ENCODE measurements around the gene CCDC70.

The CCDC70 gene

DNA sequence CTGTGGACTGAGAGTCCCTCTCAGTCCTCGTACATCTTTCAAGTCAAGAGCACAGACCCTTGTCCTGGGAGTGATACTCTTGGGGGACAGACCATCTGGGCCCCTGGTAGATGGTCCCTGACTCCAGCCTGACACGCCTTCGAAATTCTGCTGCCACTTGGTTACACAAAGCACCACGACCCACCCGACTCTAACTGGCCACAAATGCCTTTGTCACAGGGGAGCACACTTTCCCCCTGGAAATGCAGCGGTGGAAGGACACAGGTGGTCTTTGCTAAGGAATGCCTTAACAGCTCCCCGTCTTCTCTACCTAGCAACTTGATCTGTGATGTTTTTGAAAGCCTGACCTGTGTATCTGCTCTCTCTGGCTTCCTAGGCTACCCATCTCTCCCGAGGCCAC is 44.1 kb upstream of the CCDC70 start:
- TF ChIP-seq TOX (CRISPR knock-in tag; IDR thresholded peaks at IDR 0.05; ENCODE audit: borderline replicate concordance) (no peak), ARNTL (CRISPR knock-in tag; IDR thresholded peaks at IDR 0.05; ENCODE audit: borderline replicate concordance, low read depth) (no peak), ZC3H10 (CRISPR knock-in tag; IDR thresholded peaks at IDR 0.05) (no peak)
- no peak for ATAC-seq

DNA sequence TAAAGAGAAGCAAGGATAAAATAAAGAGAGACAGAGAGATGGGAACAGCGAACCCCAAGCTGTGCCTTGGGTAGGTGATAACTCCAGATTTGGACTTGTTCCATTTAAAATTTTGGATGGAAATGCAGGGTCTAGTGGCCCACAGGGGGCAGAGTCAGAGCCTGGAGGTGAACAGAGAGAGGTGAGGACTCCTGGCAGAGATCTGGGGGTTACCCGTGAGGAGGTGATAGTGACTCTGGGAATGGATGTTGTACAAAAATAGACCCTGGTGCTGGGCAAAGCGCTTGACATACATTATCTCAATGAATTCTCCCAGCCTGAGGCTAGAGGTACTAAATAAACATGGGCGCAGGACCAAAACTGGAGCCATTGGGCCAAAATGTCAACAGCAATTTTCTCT is 43.5 kb upstream of the CCDC70 start:
- no peak for ATAC-seq

DNA sequence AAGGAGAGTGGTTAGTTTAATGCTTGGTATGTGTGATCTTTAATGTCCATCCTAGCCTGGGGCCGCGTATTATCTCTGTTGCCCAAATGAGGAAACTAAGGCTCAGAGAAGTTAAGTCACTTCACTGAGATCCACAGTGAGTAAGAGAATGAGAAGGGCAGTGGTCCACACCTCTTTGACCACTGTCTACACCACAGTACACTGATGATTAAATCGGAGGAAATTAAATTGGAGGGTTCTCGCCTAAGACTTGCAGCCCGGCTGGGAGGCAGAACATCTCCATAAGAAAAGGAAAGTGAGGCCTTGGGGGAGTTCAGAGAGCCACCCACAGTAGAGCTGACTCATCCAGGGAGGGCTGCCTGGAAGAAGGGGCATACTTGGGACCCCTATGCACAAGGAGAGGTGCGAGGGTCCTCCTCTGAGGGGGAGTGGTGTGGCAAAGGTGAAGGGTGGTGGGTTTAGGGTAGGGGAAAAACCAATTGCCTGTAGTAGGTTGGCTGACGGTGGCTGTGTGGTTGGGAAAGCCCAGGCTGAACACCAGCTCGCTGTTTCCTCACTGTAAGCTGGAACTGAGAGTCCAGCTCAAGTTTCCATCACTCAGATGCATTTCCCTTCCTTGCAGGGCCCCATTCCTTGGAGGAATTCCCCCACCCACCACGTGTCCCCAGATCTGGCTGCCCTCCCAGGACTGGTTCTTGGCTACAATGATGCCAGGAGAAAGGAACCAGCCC is 42.8 kb upstream of the CCDC70 start:
- TF ChIP-seq TCF4 (CRISPR knock-in tag; IDR thresholded peaks at IDR 0.05; ENCODE audit: borderline replicate concordance), result no peak
- peak; percentile 24; the same call in 2 of the 3 replicates for ATAC-seq

More for the DNA sequence above, 43.5 kb upstream of the CCDC70 start:
- TF ChIP-seq TOX (CRISPR knock-in tag; IDR thresholded peaks at IDR 0.05; ENCODE audit: borderline replicate concordance) (no peak), ESRRG (CRISPR knock-in tag; IDR thresholded peaks at IDR 0.05) (no peak), ZC3H10 (CRISPR knock-in tag; IDR thresholded peaks at IDR 0.05) (no peak), ZNF8 (CRISPR knock-in tag; IDR thresholded peaks at IDR 0.05) (no peak), RARB (CRISPR knock-in tag; IDR thresholded peaks at IDR 0.05) (no peak), SNAI2 (CRISPR knock-in tag; IDR thresholded peaks at IDR 0.05) (no peak), BACH2 (CRISPR knock-in tag; IDR thresholded peaks at IDR 0.05; ENCODE audit: borderline replicate concordance) (no peak), ISL1 (CRISPR knock-in tag; IDR thresholded peaks at IDR 0.05) (no peak), TCF4 (CRISPR knock-in tag; IDR thresholded peaks at IDR 0.05; ENCODE audit: borderline replicate concordance) (no peak), ZNF70 (CRISPR knock-in tag; IDR thresholded peaks at IDR 0.05) (no peak), PPARA (CRISPR knock-in tag; IDR thresholded peaks at IDR 0.05; ENCODE audit: borderline replicate concordance) (no peak), OSR1 (CRISPR knock-in tag; IDR thresholded peaks at IDR 0.05) (no peak), ARNTL (CRISPR knock-in tag; IDR thresholded peaks at IDR 0.05; ENCODE audit: borderline replicate concordance, low read depth) (no peak), ZNF565 (CRISPR knock-in tag; conservative IDR thresholded peaks at IDR 0.05; ENCODE audit: low read depth) (no peak)
- TF ChIP-seq, protein P1, sequence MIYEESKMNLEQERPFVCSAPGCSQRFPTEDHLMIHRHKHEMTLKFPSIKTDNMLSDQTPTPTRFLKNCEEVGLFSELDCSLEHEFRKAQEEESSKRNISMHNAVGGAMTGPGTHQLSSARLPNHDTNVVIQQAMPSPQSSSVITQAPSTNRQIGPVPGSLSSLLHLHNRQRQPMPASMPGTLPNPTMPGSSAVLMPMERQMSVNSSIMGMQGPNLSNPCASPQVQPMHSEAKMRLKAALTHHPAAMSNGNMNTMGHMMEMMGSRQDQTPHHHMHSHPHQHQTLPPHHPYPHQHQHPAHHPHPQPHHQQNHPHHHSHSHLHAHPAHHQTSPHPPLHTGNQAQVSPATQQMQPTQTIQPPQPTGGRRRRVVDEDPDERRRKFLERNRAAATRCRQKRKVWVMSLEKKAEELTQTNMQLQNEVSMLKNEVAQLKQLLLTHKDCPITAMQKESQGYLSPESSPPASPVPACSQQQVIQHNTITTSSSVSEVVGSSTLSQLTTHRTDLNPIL (CRISPR knock-in tag; IDR thresholded peaks at IDR 0.05; ENCODE audit: low read depth), result no peak

DNA sequence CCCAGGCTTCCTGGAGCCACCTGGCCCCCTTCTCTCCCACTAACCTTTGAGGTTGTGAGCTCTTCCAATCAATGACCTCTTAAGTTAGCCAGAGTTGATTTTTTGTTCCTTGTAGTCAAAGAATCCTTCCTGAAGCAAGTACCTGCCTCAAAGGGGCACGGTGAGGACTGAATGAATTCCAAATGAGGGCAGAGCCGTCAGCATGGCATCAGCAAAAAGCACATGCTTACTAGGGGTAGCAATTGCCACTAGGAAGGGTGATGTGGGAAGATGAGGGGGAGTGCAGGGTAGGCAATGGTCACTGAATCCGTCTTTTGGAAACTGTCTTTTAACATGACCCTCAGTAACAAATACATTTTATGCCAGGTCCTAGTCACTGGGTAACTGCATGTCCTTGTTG is 42.2 kb upstream of the CCDC70 start:
- ATAC-seq, result no peak
- TF ChIP-seq CSDC2 (CRISPR knock-in tag; IDR thresholded peaks at IDR 0.05) (no peak), TCF4 (CRISPR knock-in tag; IDR thresholded peaks at IDR 0.05; ENCODE audit: borderline replicate concordance) (no peak), TOX (CRISPR knock-in tag; IDR thresholded peaks at IDR 0.05; ENCODE audit: borderline replicate concordance) (no peak), ESRRG (CRISPR knock-in tag; IDR thresholded peaks at IDR 0.05) (no peak), ZC3H10 (CRISPR knock-in tag; IDR thresholded peaks at IDR 0.05) (no peak), GLIS3 (CRISPR knock-in tag; IDR thresholded peaks at IDR 0.05) (no peak), ZNF70 (CRISPR knock-in tag; IDR thresholded peaks at IDR 0.05) (no peak), RARB (CRISPR knock-in tag; IDR thresholded peaks at IDR 0.05) (no peak), SNAI2 (CRISPR knock-in tag; IDR thresholded peaks at IDR 0.05) (no peak), ARNTL (CRISPR knock-in tag; IDR thresholded peaks at IDR 0.05; ENCODE audit: borderline replicate concordance, low read depth) (no peak), ZFP3 (CRISPR knock-in tag; IDR thresholded peaks at IDR 0.05) (no peak)
- TF ChIP-seq, protein P2, sequence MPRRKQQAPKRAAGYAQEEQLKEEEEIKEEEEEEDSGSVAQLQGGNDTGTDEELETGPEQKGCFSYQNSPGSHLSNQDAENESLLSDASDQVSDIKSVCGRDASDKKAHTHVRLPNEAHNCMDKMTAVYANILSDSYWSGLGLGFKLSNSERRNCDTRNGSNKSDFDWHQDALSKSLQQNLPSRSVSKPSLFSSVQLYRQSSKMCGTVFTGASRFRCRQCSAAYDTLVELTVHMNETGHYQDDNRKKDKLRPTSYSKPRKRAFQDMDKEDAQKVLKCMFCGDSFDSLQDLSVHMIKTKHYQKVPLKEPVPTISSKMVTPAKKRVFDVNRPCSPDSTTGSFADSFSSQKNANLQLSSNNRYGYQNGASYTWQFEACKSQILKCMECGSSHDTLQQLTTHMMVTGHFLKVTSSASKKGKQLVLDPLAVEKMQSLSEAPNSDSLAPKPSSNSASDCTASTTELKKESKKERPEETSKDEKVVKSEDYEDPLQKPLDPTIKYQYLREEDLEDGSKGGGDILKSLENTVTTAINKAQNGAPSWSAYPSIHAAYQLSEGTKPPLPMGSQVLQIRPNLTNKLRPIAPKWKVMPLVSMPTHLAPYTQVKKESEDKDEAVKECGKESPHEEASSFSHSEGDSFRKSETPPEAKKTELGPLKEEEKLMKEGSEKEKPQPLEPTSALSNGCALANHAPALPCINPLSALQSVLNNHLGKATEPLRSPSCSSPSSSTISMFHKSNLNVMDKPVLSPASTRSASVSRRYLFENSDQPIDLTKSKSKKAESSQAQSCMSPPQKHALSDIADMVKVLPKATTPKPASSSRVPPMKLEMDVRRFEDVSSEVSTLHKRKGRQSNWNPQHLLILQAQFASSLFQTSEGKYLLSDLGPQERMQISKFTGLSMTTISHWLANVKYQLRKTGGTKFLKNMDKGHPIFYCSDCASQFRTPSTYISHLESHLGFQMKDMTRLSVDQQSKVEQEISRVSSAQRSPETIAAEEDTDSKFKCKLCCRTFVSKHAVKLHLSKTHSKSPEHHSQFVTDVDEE (CRISPR knock-in tag; IDR thresholded peaks at IDR 0.05), result no peak
- TF ChIP-seq, protein P1 (CRISPR knock-in tag; IDR thresholded peaks at IDR 0.05; ENCODE audit: low read depth), result no peak
- TF ChIP-seq, protein P3, sequence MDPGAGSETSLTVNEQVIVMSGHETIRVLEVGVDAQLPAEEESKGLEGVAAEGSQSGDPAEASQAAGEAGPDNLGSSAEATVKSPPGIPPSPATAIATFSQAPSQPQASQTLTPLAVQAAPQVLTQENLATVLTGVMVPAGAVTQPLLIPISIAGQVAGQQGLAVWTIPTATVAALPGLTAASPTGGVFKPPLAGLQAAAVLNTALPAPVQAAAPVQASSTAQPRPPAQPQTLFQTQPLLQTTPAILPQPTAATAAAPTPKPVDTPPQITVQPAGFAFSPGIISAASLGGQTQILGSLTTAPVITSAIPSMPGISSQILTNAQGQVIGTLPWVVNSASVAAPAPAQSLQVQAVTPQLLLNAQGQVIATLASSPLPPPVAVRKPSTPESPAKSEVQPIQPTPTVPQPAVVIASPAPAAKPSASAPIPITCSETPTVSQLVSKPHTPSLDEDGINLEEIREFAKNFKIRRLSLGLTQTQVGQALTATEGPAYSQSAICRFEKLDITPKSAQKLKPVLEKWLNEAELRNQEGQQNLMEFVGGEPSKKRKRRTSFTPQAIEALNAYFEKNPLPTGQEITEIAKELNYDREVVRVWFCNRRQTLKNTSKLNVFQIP (CRISPR knock-in tag; IDR thresholded peaks at IDR 0.05; ENCODE audit: borderline replicate concordance, low read depth), result no peak
- TF ChIP-seq, protein P4, sequence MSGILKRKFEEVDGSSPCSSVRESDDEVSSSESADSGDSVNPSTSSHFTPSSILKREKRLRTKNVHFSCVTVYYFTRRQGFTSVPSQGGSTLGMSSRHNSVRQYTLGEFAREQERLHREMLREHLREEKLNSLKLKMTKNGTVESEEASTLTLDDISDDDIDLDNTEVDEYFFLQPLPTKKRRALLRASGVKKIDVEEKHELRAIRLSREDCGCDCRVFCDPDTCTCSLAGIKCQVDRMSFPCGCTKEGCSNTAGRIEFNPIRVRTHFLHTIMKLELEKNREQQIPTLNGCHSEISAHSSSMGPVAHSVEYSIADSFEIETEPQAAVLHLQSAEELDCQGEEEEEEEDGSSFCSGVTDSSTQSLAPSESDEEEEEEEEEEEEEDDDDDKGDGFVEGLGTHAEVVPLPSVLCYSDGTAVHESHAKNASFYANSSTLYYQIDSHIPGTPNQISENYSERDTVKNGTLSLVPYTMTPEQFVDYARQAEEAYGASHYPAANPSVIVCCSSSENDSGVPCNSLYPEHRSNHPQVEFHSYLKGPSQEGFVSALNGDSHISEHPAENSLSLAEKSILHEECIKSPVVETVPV (CRISPR knock-in tag; IDR thresholded peaks at IDR 0.05), result no peak

All from SK-N-SH treated with all-trans-retinoic acid at 6 μM for 48 hours (cell line).